Measurements from ENCODE around the gene GREM2.

- TF ChIP-seq CTCF (IDR thresholded peaks at IDR 0.05; ENCODE audit: low read depth, low read length) (no peak), MAX (IDR thresholded peaks at IDR 0.05; ENCODE audit: low read depth, low read length) (no peak), POLR2A (IDR thresholded peaks at IDR 0.05; ENCODE audit: extremely low read depth, insufficient read length) (no peak)
Observed at GRCh38 chr1:240562111-240562590, 49.8 kb downstream of the GREM2 start.
